Fibroblast of mammary gland (primary cell): ENCODE measurements around the gene NEURL2.

Source experiments
- DNase-seq: peaks from one replicate; pipeline ENCODE4 v3.0.0-alpha.2; 2010; ENCODE audit warnings: low read depth
- H3K4me3 ChIP-seq: 2 replicates; pipeline ENCODE4 v1.5.1; 2011; ENCODE audit warnings: low read depth, mild to moderate bottlenecking, low read length, moderate library complexity; ENCODE audit not compliant: control insufficient read depth
- TF ChIP-seq, protein P1 (sequence below): conservative IDR thresholded peaks from 2 replicates; pipeline ENCODE4 v1.5.1; 2011; ENCODE audit warnings: low read depth, low read length, inconsistent platforms; ENCODE audit not compliant: control insufficient read depth, insufficient read depth

NEURL2 gene

DNA sequence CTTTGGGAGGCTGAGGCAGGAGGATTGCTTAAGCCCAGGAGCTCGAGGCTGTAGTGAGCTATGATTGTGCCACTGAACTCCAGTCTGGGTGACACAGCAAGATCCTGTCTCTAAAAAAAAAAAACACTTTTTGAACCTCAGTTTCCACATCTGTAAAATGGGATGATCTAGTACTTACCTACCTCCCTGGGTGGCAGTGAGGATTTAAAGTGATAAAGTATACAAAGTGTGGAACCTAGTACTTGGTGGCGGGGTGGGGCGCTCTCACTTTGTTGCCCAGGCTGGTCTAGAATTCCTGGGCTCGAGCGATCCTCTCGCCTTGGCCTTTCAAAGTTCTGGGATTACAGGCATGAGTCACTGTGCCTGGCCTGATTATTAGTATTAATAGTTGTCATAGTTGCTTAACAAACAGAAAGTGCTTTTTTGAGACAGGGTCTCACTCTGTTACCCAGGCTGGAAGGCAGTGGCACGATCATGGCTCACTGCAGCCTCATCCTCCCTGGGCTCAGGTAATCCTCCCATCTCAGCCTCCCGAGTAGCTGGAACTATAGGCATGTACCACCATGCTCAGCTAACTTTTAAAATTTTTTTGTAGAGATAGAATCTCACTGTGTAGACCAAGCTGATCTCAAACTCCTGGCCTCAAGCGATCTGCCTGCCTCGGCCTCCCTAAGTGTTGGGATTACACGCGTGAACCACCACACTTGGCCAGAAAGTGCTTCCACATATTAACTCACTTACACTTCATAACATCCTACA is 27.9 kb upstream of the NEURL2 start:
- no peak overlapping the region for H3K4me3 ChIP-seq
- peak; percentile 47 for DNase-seq
- TF ChIP-seq, protein P1, sequence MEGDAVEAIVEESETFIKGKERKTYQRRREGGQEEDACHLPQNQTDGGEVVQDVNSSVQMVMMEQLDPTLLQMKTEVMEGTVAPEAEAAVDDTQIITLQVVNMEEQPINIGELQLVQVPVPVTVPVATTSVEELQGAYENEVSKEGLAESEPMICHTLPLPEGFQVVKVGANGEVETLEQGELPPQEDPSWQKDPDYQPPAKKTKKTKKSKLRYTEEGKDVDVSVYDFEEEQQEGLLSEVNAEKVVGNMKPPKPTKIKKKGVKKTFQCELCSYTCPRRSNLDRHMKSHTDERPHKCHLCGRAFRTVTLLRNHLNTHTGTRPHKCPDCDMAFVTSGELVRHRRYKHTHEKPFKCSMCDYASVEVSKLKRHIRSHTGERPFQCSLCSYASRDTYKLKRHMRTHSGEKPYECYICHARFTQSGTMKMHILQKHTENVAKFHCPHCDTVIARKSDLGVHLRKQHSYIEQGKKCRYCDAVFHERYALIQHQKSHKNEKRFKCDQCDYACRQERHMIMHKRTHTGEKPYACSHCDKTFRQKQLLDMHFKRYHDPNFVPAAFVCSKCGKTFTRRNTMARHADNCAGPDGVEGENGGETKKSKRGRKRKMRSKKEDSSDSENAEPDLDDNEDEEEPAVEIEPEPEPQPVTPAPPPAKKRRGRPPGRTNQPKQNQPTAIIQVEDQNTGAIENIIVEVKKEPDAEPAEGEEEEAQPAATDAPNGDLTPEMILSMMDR = no peak

DNA sequence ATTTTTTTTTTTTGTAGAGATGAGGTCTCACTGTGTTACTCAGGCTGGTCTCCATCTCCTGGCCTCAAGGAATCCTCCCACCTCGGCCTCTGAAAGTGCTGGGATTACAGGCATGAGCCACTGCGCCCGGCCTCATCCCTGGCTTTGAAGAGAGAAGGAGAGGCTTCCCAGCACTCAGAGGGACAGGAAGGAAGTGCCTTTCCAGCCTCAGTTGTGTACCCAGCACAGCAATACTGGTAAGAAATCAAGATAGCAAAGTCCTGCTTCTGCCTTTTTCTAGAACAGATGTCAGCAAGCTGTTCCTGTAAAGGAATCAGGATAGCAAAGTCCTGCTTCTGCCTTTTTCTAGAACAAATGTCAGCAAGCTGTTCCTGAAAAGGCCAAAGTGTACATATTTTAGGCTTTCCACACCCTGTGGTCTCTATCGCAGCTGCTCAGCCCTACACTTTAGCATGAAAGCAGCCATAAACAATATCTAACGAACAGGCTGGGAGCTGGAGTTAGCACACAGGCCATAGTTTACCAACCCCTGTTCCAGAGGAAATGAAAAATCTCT is 27.3 kb upstream of the NEURL2 start:
- no peak overlapping the region for H3K4me3 ChIP-seq
- TF ChIP-seq, protein P1 = no peak
- DNase-seq = peak; percentile 60

DNA sequence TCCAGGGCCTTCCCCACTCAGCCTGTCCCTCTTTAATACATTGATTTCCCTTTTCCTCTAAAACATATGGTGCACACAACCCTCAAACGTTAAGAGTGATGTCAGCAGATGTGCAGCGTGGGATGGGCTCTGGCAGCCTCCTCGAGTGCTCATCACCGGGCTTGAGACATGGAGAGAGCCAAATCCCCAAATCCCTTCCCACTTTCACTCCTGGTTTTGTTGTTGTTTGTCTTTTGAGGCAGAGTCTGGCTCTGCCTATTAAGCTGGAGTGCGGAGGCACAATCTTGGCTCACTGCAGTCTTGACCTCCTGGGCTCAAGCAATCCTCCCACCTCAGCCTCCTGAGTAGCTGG is 26.8 kb upstream of the NEURL2 start:
- TF ChIP-seq, protein P1 = no peak
- H3K4me3 ChIP-seq = no peak overlapping the region
- peak; percentile 95 for DNase-seq

DNA sequence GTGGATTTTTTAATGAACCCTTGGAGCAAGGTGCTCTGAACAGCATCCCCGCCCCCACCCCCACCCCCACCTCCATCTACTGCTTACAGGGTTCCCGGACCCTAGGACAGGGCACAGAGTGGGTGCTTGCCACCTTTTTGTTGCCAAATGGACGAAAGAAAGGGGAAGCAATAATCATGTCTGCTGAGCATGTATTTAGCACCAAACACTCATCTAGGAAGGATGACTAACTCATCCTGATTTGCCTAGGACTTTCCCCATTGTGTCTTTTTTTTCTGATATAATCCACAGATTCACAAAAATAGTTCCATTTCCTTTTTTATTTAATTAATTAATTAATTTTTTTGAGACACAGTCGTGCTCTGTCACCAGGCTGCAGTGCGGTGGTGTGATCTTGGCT is 22.1 kb upstream of the NEURL2 start:
- TF ChIP-seq, protein P1 = no peak
- H3K4me3 ChIP-seq = no peak overlapping the region
- DNase-seq = peak; percentile 22

DNA sequence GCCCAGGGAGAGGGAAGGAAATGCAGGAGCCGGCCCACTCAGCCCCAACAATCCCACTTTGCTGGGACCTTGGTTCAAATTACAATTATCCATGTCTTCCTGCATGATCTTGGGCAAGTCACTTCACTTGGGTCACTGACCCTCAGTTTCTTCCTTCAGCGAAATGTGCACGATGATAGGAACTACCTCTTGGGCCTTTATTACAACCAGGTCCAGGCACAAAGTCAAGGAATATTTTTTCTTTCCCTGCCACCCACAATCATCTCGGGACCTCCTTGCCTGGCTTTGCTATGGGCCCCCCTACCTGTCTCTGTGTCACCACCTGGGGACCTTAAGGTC is 21.3 kb upstream of the NEURL2 start:
- H3K4me3 ChIP-seq = peak overlapping the region; percentile 56
- DNase-seq = no peak
- TF ChIP-seq, protein P1 = no peak

DNA sequence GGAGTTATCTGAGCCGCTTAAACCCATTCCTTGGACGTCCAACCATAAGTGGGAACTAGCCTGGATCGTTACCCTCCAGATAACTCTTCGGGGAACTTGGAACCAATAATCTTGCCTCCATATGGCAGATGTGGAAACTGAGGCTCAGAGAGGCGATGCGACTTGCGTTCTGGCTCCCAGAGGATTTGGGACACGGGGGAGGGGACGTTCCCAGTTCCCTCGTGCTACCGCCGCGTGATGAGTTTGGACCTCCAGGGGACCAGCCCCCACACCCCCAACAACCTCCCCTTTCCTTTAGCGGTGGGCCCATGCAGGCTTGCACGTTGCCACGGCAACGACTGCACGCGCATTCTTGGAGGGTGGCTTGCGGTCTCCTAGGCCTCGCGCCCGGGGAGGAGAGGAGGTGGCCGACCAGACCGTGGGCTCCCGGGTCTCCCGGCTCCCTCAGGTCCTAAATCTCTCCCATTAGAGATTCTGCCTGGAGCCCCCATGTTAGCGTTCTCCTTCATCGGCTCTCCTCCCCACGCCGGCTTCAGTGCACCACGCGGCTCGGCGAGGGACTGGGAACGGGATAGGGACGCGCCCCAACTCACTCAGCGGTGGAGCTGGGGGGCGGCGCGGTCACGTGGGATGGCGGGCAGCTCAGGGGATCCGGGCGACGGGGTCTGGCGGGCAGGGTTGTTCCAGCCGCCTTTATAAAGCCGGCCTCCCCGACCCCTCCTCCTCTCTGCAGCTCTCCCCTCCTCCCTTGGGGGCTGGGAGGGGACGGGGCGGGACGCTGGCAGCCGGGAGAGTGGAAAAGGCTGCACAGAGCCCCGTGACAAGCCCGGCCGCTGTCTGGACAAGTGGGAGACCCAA is 20.7 kb upstream of the NEURL2 start, which contains the start of gene PLTP:
Gene PLTP (minus strand): TSS at position 670 of the 858 bp plus-strand sequence. CDS start 703 bp downstream, outside the sequence.
- H3K4me3 ChIP-seq = peak within 1 kb of the TSS; percentile 56
- DNase-seq = peak; percentile 48
- TF ChIP-seq, protein P1 = no peak
